Activated T-cell treated with anti-CD3 and anti-CD28 coated beads, Interleukin-2, amount 50 U/mL, for 72 hours (primary cell): Measurements from ENCODE around the gene CEPT1. TPM values are rescaled to one million over a fixed set of nuclear protein-coding genes. Genes with fewer than 3 reads are reported as not detected.

Source experiments
- ATAC-seq, 2 donors: fragments of 150-1000 bp; cut with Tn5 transposase; replicated peaks in 1 of 2; 2 replicates each; pipeline ENCODE4 v1.10.0; 2021; ENCODE audit warnings: moderate library complexity in 2 of 2, mild to moderate bottlenecking in 1 of 2
- DNase-seq, 2 donors: peaks; one replicate each; pipeline ENCODE4 v3.0.0; 2021 to 2022; ENCODE audit warnings: mixed read lengths in 1 of 2
- H3K27ac Mint-ChIP-seq: one replicate; pipeline ENCODE4 v1.8.0; 2022; ENCODE audit warnings: mild to moderate bottlenecking, moderate library complexity, mixed read lengths
- H3K27me3 Mint-ChIP-seq: one replicate; pipeline ENCODE4 v1.8.0; 2022; ENCODE audit warnings: low read depth, mixed read lengths
- H3K36me3 Mint-ChIP-seq, 2 donors: one replicate each; pipeline ENCODE4 v1.8.0; 2022; ENCODE audit warnings: mixed read lengths in 2 of 2, mild to moderate bottlenecking in 1 of 2; ENCODE audit not compliant: insufficient read depth in 2 of 2
- H3K4me1 Mint-ChIP-seq: one replicate; pipeline ENCODE4 v1.8.0; 2022; ENCODE audit warnings: low read depth, mixed read lengths
- H3K4me3 Mint-ChIP-seq, 2 donors: one replicate each; pipeline ENCODE4 v1.8.0; 2022; ENCODE audit warnings: mild to moderate bottlenecking in 2 of 2, mixed read lengths in 2 of 2, moderate library complexity in 2 of 2
- H3K9me3 Mint-ChIP-seq, 2 donors: one replicate each; pipeline ENCODE4 v1.8.0; 2022; ENCODE audit warnings: mixed read lengths in 2 of 2
- total RNA-seq, 2 donors: library from RNA; stranded (reverse); gene quantifications; one replicate each; pipeline ENCODE4 v1.2.3, GENCODE V29; 2022

CEPT1 gene
- total RNA-seq, 2 donors from 2014 or later, result 44.5 to 50.4 TPM

DNA sequence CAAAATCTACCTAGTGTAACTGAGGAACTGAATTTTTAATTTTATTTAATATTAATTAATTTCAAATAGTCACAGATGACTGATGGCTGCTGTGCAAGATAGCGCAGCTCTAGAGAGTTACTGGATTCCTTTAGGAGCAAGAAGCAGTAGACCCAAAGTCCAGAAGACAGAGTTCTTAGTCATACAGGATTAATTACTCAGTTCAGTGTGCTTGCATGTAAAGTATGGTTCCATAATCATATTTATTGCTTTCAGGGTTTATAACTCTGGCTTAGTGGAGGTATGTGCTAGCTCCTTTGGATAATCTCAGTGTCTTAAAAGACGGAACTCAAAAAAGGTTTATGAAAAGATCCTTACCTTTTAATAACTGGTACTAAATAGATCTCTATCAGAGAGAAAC is 17.4 kb downstream of the CEPT1 start:
- Mint-ChIP-seq H3K4me3 (no peak overlapping the region), H3K27me3 (no peaks in the 10 kb centered on the region), H3K9me3 (no peaks in the 10 kb centered on the region), H3K4me1 (peaks cover 26% of the 10 kb centered on the region), H3K36me3 (peaks cover 28 to 47% of the 10 kb centered on the region in 2 donors), H3K27ac (no peak overlapping the region)
- DNase-seq (no peak), ATAC-seq (no peak)

DNA sequence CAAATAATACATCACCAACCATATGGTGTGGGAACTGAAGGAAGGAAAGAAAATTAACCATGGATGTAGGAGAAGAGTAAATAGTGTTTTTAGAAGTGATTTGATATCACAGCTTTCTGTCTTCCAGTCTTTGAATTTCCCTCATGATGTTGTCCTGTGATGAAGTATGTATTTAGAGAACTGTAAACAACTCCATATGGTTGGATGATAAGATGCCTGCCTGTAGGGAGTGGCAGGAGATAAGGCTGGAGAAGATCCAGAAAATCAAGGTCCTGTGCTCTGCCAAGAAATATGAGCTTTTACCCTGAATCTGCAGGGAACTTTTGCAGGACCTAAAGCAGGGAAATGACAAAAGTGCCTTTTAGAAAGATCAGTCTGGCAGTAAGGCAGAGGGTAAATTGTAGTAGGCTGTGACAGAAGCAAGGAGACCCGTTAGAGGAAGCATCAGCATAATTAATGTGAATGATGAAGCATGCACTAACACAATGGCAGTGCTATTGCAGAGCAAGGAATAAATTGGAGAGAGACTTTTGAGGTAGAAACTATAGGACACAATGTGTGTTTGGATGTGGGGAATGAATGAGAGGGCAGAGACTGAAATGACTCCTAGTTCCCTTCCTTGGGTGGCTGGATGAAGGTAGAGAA is 21.9 kb downstream of the CEPT1 start:
- Mint-ChIP-seq H3K36me3 (peaks cover 5 to 19% of the 10 kb centered on the region in 2 donors), H3K27ac (peak overlapping the region; percentile 28), H3K27me3 (no peaks in the 10 kb centered on the region), H3K4me1 (no peaks in the 10 kb centered on the region), H3K4me3 (no peak overlapping the region), H3K9me3 (no peaks in the 10 kb centered on the region)
- ATAC-seq, result no peak
- DNase-seq, result no peak

- Mint-ChIP-seq H3K4me3 (no peak overlapping the region), H3K36me3 (peaks cover 5 to 19% of the 10 kb centered on the region in 2 donors), H3K27me3 (no peaks in the 10 kb centered on the region), H3K27ac (peak overlapping the region; percentile 28), H3K9me3 (no peaks in the 10 kb centered on the region), H3K4me1 (no peaks in the 10 kb centered on the region)
- no peak for DNase-seq
- ATAC-seq, result no peak
Observed at GRCh38 chr1:111162488-111162880, 22.5 kb downstream of the CEPT1 start.

DNA sequence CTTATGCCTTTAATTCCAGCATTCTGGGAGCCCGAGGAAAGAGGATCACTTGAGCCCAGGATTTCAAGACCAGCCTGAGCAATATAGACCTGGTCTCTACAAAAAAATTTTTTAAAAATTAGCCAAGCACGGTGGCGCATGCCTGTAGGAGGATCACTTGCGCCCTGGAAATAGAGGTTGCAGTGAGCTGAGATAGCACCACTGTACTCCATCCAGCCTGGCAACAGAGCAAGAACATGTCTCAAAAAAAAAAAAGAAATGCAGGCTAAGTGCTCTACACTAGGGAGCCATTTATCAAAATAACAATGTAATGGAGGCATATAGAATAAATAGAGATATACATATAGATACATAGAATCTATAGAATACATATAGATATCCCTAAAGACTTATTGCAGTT is 23.3 kb downstream of the CEPT1 start:
- Mint-ChIP-seq H3K4me3 (no peak overlapping the region), H3K36me3 (peaks cover 5 to 25% of the 10 kb centered on the region in 2 donors), H3K9me3 (no peaks in the 10 kb centered on the region), H3K27me3 (no peaks in the 10 kb centered on the region), H3K27ac (no peak overlapping the region), H3K4me1 (no peaks in the 10 kb centered on the region)
- no peak for DNase-seq
- no peak for ATAC-seq

DNA sequence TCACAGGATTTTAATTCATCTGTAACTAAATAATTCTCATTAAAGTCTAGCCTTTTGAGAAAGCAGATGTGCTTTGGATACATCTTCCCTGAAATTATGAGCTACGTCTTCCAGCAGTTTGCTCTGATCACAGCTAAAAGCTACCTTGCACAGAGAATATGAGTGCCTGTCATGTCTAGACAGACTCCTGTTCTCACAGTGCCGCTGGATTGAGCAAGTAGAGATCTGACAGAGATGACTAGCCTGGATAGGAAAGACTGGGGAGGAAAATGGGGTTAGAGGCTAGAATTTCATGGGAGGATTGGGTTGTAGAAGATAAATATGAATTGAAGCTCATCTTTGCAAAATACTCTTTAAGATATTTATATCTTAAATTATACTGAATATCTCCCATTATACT is 24.1 kb downstream of the CEPT1 start:
- no peaks in the 10 kb centered on the region for H3K27me3 Mint-ChIP-seq
- no peaks in the 10 kb centered on the region for H3K4me1 Mint-ChIP-seq
- H3K27ac Mint-ChIP-seq, result no peak overlapping the region
- DNase-seq (no peak), ATAC-seq (no peak)
- H3K36me3 Mint-ChIP-seq, result peaks cover 4 to 22% of the 10 kb centered on the region in 2 donors
- no peaks in the 10 kb centered on the region for H3K9me3 Mint-ChIP-seq
- no peak overlapping the region for H3K4me3 Mint-ChIP-seq

- ATAC-seq (no peak), DNase-seq (no peak)
- Mint-ChIP-seq H3K9me3 (no peaks in the 10 kb centered on the region), H3K27ac (peak overlapping the region; percentile 35), H3K4me3 (no peak overlapping the region), H3K27me3 (no peaks in the 10 kb centered on the region), H3K36me3 (peaks cover 2 to 23% of the 10 kb centered on the region in 2 donors), H3K4me1 (peaks cover 30% of the 10 kb centered on the region)
Observed at GRCh38 chr1:111172463-111172862, 32.4 kb downstream of the CEPT1 start.

- DNase-seq (no peak), ATAC-seq (no peak)
- no peaks in the 10 kb centered on the region for H3K27me3 Mint-ChIP-seq
- H3K27ac Mint-ChIP-seq, result no peak overlapping the region
- H3K4me3 Mint-ChIP-seq, result no peak overlapping the region
- peaks cover 30% of the 10 kb centered on the region for H3K4me1 Mint-ChIP-seq
- H3K36me3 Mint-ChIP-seq, result peaks cover 2 to 17% of the 10 kb centered on the region in 2 donors
- H3K9me3 Mint-ChIP-seq, result no peaks in the 10 kb centered on the region
Observed at GRCh38 chr1:111174070-111174469, 34.0 kb downstream of the CEPT1 start.

GRCh38 chr1:111175349-111175748 is 35.3 kb downstream of the CEPT1 start:
- no peak overlapping the region for H3K4me3 Mint-ChIP-seq
- ATAC-seq (no peak), DNase-seq (no peak)
- no peaks in the 10 kb centered on the region for H3K9me3 Mint-ChIP-seq
- no peaks in the 10 kb centered on the region for H3K27me3 Mint-ChIP-seq
- peaks cover 41% of the 10 kb centered on the region for H3K4me1 Mint-ChIP-seq
- H3K36me3 Mint-ChIP-seq, result peaks cover 2 to 17% of the 10 kb centered on the region in 2 donors
- no peak overlapping the region for H3K27ac Mint-ChIP-seq

GRCh38 chr1:111176678-111177077 is 36.7 kb downstream of the CEPT1 start:
- no peaks in the 10 kb centered on the region for H3K27me3 Mint-ChIP-seq
- no peak for DNase-seq
- H3K9me3 Mint-ChIP-seq, result no peaks in the 10 kb centered on the region
- peaks cover 2 to 17% of the 10 kb centered on the region in 2 donors for H3K36me3 Mint-ChIP-seq
- no peak overlapping the region for H3K4me3 Mint-ChIP-seq
- H3K4me1 Mint-ChIP-seq, result peaks cover 45% of the 10 kb centered on the region
- ATAC-seq, result no peak
- no peak overlapping the region for H3K27ac Mint-ChIP-seq

GRCh38 chr1:111179968-111180533 is 40.0 kb downstream of the CEPT1 start:
- H3K9me3 Mint-ChIP-seq, result no peaks in the 10 kb centered on the region
- H3K4me1 Mint-ChIP-seq, result peaks cover 40% of the 10 kb centered on the region
- H3K36me3 Mint-ChIP-seq, result peaks cover 3 to 17% of the 10 kb centered on the region in 2 donors
- DNase-seq (no peak), ATAC-seq (no peak)
- no peak overlapping the region for H3K4me3 Mint-ChIP-seq
- no peaks in the 10 kb centered on the region for H3K27me3 Mint-ChIP-seq
- no peak overlapping the region for H3K27ac Mint-ChIP-seq

- Mint-ChIP-seq H3K4me1 (peaks cover 50% of the 10 kb centered on the region), H3K27me3 (no peaks in the 10 kb centered on the region), H3K4me3 (no peak overlapping the region), H3K9me3 (no peaks in the 10 kb centered on the region), H3K27ac (no peak overlapping the region), H3K36me3 (peaks cover 8 to 13% of the 10 kb centered on the region in 2 donors)
- no peak for ATAC-seq
- no peak for DNase-seq
Observed at GRCh38 chr1:111182052-111182451, 42.0 kb downstream of the CEPT1 start.

DNA sequence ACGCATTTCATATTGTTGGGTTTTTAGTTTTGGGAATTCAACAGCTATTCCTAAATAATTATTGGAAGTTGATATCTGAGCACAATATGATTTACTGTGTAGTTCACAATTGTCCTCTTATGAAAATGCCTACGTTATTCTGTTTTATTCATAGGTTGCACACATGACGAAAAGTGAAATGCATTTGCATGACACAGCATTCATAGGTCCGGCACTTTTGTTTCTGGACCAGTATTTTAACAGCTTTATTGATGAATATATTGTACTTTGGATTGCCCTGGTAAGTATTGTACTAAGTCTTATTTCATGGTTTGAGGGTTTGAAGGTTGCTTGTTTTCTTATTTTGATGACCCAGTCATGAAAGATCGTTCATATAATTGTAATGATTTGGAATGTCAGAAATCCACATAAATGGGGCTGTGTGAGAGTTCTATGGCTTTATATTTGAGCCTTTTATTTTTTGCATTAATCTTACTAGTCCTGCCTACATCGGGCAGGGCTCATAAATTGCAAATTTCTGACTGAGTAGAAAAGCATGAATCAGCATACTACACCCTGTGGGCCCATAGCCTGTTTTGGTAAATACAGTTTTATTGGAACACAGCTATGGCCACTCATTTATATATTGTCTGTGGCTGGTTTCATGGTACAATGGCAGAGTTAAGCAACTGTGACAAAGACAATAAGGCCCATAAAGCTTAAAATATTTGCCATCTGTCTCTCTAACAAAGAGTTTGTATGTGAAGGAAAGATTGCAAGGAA is 43.5 kb downstream of the CEPT1 start:
- DNase-seq, result no peak
- H3K4me1 Mint-ChIP-seq, result peaks cover 62% of the 10 kb centered on the region
- H3K4me3 Mint-ChIP-seq, result no peak overlapping the region
- H3K36me3 Mint-ChIP-seq, result peaks cover 10 to 24% of the 10 kb centered on the region in 2 donors
- no peak for ATAC-seq
- peak overlapping the region; percentile 89 for H3K27ac Mint-ChIP-seq
- H3K9me3 Mint-ChIP-seq, result no peaks in the 10 kb centered on the region
- no peaks in the 10 kb centered on the region for H3K27me3 Mint-ChIP-seq

- H3K36me3 Mint-ChIP-seq, result peaks cover 20 to 35% of the 10 kb centered on the region in 2 donors
- H3K27ac Mint-ChIP-seq, result peak overlapping the region; percentile 31
- H3K27me3 Mint-ChIP-seq, result no peaks in the 10 kb centered on the region
- ATAC-seq (no peak), DNase-seq (no peak)
- H3K9me3 Mint-ChIP-seq, result no peaks in the 10 kb centered on the region
- H3K4me3 Mint-ChIP-seq, result no peak overlapping the region
- H3K4me1 Mint-ChIP-seq, result peaks cover 70% of the 10 kb centered on the region
Observed at GRCh38 chr1:111184663-111185062, 44.6 kb downstream of the CEPT1 start.
